Measurements from ENCODE around the gene TMEFF1.

The TMEFF1 gene

GRCh38 chr9:100590481-100590880 is 117.5 kb downstream of the TMEFF1 start (continued):
- TF ChIP-seq ZFP30 (CRISPR knock-in tag; IDR thresholded peaks at IDR 0.05) = no peak
- TF ChIP-seq ISL1 (CRISPR knock-in tag; IDR thresholded peaks at IDR 0.05) = no peak
- TF ChIP-seq, protein P1, sequence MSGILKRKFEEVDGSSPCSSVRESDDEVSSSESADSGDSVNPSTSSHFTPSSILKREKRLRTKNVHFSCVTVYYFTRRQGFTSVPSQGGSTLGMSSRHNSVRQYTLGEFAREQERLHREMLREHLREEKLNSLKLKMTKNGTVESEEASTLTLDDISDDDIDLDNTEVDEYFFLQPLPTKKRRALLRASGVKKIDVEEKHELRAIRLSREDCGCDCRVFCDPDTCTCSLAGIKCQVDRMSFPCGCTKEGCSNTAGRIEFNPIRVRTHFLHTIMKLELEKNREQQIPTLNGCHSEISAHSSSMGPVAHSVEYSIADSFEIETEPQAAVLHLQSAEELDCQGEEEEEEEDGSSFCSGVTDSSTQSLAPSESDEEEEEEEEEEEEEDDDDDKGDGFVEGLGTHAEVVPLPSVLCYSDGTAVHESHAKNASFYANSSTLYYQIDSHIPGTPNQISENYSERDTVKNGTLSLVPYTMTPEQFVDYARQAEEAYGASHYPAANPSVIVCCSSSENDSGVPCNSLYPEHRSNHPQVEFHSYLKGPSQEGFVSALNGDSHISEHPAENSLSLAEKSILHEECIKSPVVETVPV (CRISPR knock-in tag; IDR thresholded peaks at IDR 0.05) = no peak
- TF ChIP-seq POU6F1 (CRISPR knock-in tag; IDR thresholded peaks at IDR 0.05; ENCODE audit: borderline replicate concordance, low read depth) = no peak
- TF ChIP-seq SNAI2 (CRISPR knock-in tag; IDR thresholded peaks at IDR 0.05) = no peak
- no peak for TF ChIP-seq ESRRG (CRISPR knock-in tag; IDR thresholded peaks at IDR 0.05)
- no peak for TF ChIP-seq ZC3H10 (CRISPR knock-in tag; IDR thresholded peaks at IDR 0.05)
- no peak for TF ChIP-seq BACH2 (CRISPR knock-in tag; IDR thresholded peaks at IDR 0.05; ENCODE audit: borderline replicate concordance)
- TF ChIP-seq CSDC2 (CRISPR knock-in tag; IDR thresholded peaks at IDR 0.05) = no peak

- no peak for ATAC-seq
- TF ChIP-seq, protein P2, sequence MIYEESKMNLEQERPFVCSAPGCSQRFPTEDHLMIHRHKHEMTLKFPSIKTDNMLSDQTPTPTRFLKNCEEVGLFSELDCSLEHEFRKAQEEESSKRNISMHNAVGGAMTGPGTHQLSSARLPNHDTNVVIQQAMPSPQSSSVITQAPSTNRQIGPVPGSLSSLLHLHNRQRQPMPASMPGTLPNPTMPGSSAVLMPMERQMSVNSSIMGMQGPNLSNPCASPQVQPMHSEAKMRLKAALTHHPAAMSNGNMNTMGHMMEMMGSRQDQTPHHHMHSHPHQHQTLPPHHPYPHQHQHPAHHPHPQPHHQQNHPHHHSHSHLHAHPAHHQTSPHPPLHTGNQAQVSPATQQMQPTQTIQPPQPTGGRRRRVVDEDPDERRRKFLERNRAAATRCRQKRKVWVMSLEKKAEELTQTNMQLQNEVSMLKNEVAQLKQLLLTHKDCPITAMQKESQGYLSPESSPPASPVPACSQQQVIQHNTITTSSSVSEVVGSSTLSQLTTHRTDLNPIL (CRISPR knock-in tag; IDR thresholded peaks at IDR 0.05; ENCODE audit: low read depth) = no peak
- no peak for TF ChIP-seq ESRRG (CRISPR knock-in tag; IDR thresholded peaks at IDR 0.05)
These were observed 118.2 kb downstream of the TMEFF1 start for GRCh38 chr9:100591139-100591538.

DNA sequence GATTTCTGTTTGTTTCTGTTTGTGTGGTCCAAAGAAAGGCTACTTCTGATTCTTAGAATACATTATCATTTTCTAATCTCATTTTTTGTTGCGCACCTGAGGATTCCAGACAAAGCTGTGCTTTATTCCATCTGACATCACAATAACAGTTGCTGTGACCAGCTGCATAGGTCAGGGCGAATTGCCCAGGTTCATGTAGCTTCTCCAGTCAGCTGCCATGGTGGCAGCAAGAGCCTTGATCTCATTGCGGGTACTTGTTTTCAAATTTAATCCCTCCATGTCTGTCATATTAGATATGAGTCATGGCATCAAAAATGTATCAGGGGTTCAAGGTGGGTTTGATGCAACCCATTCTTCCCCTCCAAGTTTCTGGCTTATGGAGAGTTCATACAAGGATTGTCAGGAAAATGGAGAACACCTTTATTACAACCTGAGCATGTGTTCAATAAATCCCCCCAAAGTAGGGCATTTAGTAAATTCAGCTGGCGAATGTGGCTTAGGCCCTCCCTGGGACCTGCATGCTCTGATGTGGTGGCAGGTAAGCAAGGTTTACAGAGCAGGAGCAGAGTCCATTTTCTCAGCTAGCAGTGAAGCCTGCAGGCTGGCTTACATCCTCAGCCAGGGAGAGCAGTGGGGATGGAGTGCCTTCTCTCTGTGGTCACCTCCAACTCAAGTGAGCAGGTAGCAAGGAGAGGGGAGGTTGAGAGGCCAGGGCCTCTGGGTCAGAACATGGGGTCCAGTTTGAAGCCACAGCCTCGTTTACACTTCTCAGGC is 118.9 kb downstream of the TMEFF1 start:
- no peak for ATAC-seq
- TF ChIP-seq ESRRG (CRISPR knock-in tag; IDR thresholded peaks at IDR 0.05) = no peak

- peak; percentile 74 for ATAC-seq
- TF ChIP-seq ARNTL (CRISPR knock-in tag; IDR thresholded peaks at IDR 0.05; ENCODE audit: borderline replicate concordance, low read depth) = no peak
- TF ChIP-seq GLIS3 (CRISPR knock-in tag; IDR thresholded peaks at IDR 0.05) = no peak
- TF ChIP-seq, protein P1 (CRISPR knock-in tag; IDR thresholded peaks at IDR 0.05) = no peak
- TF ChIP-seq, protein P2 (CRISPR knock-in tag; IDR thresholded peaks at IDR 0.05; ENCODE audit: low read depth) = no peak
- no peak for TF ChIP-seq ZNF8 (CRISPR knock-in tag; IDR thresholded peaks at IDR 0.05)
- TF ChIP-seq PATZ1 (CRISPR knock-in tag; IDR thresholded peaks at IDR 0.05; ENCODE audit: borderline replicate concordance) = no peak
- no peak for TF ChIP-seq TOX (CRISPR knock-in tag; IDR thresholded peaks at IDR 0.05; ENCODE audit: borderline replicate concordance)
- no peak for TF ChIP-seq ZC3H10 (CRISPR knock-in tag; IDR thresholded peaks at IDR 0.05)
- TF ChIP-seq PPARA (CRISPR knock-in tag; IDR thresholded peaks at IDR 0.05; ENCODE audit: borderline replicate concordance) = no peak
- no peak for TF ChIP-seq POU6F1 (CRISPR knock-in tag; IDR thresholded peaks at IDR 0.05; ENCODE audit: borderline replicate concordance, low read depth)
- no peak for TF ChIP-seq RARB (CRISPR knock-in tag; IDR thresholded peaks at IDR 0.05)
- TF ChIP-seq, protein P3, sequence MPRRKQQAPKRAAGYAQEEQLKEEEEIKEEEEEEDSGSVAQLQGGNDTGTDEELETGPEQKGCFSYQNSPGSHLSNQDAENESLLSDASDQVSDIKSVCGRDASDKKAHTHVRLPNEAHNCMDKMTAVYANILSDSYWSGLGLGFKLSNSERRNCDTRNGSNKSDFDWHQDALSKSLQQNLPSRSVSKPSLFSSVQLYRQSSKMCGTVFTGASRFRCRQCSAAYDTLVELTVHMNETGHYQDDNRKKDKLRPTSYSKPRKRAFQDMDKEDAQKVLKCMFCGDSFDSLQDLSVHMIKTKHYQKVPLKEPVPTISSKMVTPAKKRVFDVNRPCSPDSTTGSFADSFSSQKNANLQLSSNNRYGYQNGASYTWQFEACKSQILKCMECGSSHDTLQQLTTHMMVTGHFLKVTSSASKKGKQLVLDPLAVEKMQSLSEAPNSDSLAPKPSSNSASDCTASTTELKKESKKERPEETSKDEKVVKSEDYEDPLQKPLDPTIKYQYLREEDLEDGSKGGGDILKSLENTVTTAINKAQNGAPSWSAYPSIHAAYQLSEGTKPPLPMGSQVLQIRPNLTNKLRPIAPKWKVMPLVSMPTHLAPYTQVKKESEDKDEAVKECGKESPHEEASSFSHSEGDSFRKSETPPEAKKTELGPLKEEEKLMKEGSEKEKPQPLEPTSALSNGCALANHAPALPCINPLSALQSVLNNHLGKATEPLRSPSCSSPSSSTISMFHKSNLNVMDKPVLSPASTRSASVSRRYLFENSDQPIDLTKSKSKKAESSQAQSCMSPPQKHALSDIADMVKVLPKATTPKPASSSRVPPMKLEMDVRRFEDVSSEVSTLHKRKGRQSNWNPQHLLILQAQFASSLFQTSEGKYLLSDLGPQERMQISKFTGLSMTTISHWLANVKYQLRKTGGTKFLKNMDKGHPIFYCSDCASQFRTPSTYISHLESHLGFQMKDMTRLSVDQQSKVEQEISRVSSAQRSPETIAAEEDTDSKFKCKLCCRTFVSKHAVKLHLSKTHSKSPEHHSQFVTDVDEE (CRISPR knock-in tag; IDR thresholded peaks at IDR 0.05) = no peak
- TF ChIP-seq ISL1 (CRISPR knock-in tag; IDR thresholded peaks at IDR 0.05) = no peak
- no peak for TF ChIP-seq TCF4 (CRISPR knock-in tag; IDR thresholded peaks at IDR 0.05; ENCODE audit: borderline replicate concordance)
- TF ChIP-seq ZNF565 (CRISPR knock-in tag; conservative IDR thresholded peaks at IDR 0.05; ENCODE audit: low read depth) = no peak
These were observed 122.6 kb downstream of the TMEFF1 start for GRCh38 chr9:100595391-100596199.

Measured in SK-N-SH treated with all-trans-retinoic acid at 6 μM for 48 hours (cell line).